GM18867 (cell line): ENCODE measurements around the gene SHE.
"Not testable (repeated sequence)": the region's sequence is repeated elsewhere in the genome, so short reads cannot be mapped to it uniquely, and the experiment has no call there.

ENCODE experiments used
- ATAC-seq: cut with Tn5 transposase; IDR thresholded peaks from one replicate; pipeline ENCODE4 v1.9.1; 2021; ENCODE audit warnings: mild to moderate bottlenecking, moderate library complexity; ENCODE audit not compliant: unreplicated experiment

The SHE gene

GRCh38 chr1:154502066-154502743 lies at the start of gene SHE, which contains the start of gene TDRD10:
SHE (minus strand) TSS chr1:154502412; CDS start chr1:154502026, 386 bp downstream.
TDRD10 (plus strand) TSS chr1:154502219; CDS start chr1:154506904, 4,685 bp downstream.
- no peak for ATAC-seq

- no peak for ATAC-seq
These were observed 49.3 kb upstream of the SHE start for GRCh38 chr1:154551474-154551873.

GRCh38 chr1:154550657-154551056 lies 48.4 kb upstream of the SHE start:
- ATAC-seq, result no peak

- no peak for ATAC-seq
These were observed 47.9 kb upstream of the SHE start for GRCh38 chr1:154550070-154550469.

- ATAC-seq, result no peak
These were observed 47.1 kb upstream of the SHE start for GRCh38 chr1:154549202-154549770.

- ATAC-seq, result no peak
These were observed 45.8 kb upstream of the SHE start for GRCh38 chr1:154548028-154548427.

- no peak for ATAC-seq
These were observed 45.0 kb upstream of the SHE start for GRCh38 chr1:154547105-154547732.

- ATAC-seq, result no peak
These were observed 44.3 kb upstream of the SHE start for GRCh38 chr1:154546264-154547063.

GRCh38 chr1:154541231-154541630 lies 39.0 kb upstream of the SHE start:
- ATAC-seq, result no peak

GRCh38 chr1:154539486-154540483 lies 37.6 kb upstream of the SHE start:
- no peak for ATAC-seq

- no peak for ATAC-seq
These were observed 34.4 kb upstream of the SHE start for GRCh38 chr1:154536570-154536969.

GRCh38 chr1:154533952-154534844 lies 32.0 kb upstream of the SHE start:
- ATAC-seq, result no peak

GRCh38 chr1:154531950-154532349 lies 29.7 kb upstream of the SHE start:
- ATAC-seq, result not testable (repeated sequence)

- ATAC-seq, result no peak
These were observed 27.1 kb upstream of the SHE start for GRCh38 chr1:154529308-154529707.

GRCh38 chr1:154527192-154527591 lies 25.0 kb upstream of the SHE start:
- ATAC-seq, result no peak

GRCh38 chr1:154524881-154525280 lies 22.7 kb upstream of the SHE start:
- no peak for ATAC-seq

- ATAC-seq, result no peak
These were observed 19.5 kb upstream of the SHE start for GRCh38 chr1:154521695-154522094.

GRCh38 chr1:154520333-154520732 lies 18.1 kb upstream of the SHE start:
- ATAC-seq, result no peak

GRCh38 chr1:154519591-154519991 lies 17.4 kb upstream of the SHE start:
- no peak for ATAC-seq
